GM12878 (cell line): ENCODE results near the gene SEMA6C. TPM values are rescaled to one million over a fixed set of nuclear protein-coding genes. Genes with fewer than 3 reads are reported as not detected.

Experiments
- E4F1 ChIP-seq: fragments of 450-650 bp; IDR thresholded peaks from 2 replicates; pipeline ENCODE4 v1.6.1; 2018; ENCODE audit warnings: borderline replicate concordance, mild to moderate bottlenecking; ENCODE audit not compliant: partially characterized antibody
- HSF1 ChIP-seq: fragments of 150-350 bp; IDR thresholded peaks from 2 replicates; pipeline ENCODE4 v1.6.1; 2014; ENCODE audit warnings: mild to moderate bottlenecking, low read depth, low read length
- NKRF ChIP-seq: fragments of 450-650 bp; conservative IDR thresholded peaks from 2 replicates; pipeline ENCODE4 v1.6.1; 2017; ENCODE audit warnings: mild to moderate bottlenecking, moderate library complexity
- PBX3 ChIP-seq: IDR thresholded peaks from 2 replicates; pipeline ENCODE4 v1.6.1; 2011; ENCODE audit warnings: mild to moderate bottlenecking, low read depth, low read length, moderate library complexity; ENCODE audit not compliant: insufficient replicate concordance
- TARDBP ChIP-seq: IDR thresholded peaks from 2 replicates; pipeline ENCODE4 v1.6.1; 2016; ENCODE audit warnings: borderline replicate concordance
- USF2 ChIP-seq: IDR thresholded peaks from 2 replicates; pipeline ENCODE4 v1.6.1; 2011; ENCODE audit warnings: low read depth, low read length, improper control_type of control experiment, borderline replicate concordance
- ZBTB40 ChIP-seq: fragments of 450-650 bp; IDR thresholded peaks from 2 replicates; pipeline ENCODE4 v1.6.1; 2016; ENCODE audit warnings: mild to moderate bottlenecking, moderate library complexity, borderline replicate concordance
- ZNF24 ChIP-seq: fragments of 450-650 bp; IDR thresholded peaks from 2 replicates; pipeline ENCODE4 v1.6.1; 2017; ENCODE audit warnings: antibody characterized with exemption, mild to moderate bottlenecking
- ZNF687 ChIP-seq: fragments of 450-650 bp; IDR thresholded peaks from 2 replicates; pipeline ENCODE4 v1.6.1; 2017; ENCODE audit warnings: mild to moderate bottlenecking, moderate library complexity
- polyA plus RNA-seq, 11 experiments: library from polyadenylated mRNA; depleted of rRNA in 4 of 11; unstranded in 6 of 11; stranded (reverse) in 5 of 11; fragments of >200 nt; fragmentation: Nextera tagmentation in 4 of 11; fragmentation: Illumina TruSeq in 1 of 11; extraction: Ambion mirVana in 4 of 11; extraction: Trizol in 1 of 11; gene quantifications; 1 replicate in 1 of 11; 2 replicates in 10 of 11; pipeline versions ENCODE4 v1.2.1 to v1.2.3, GENCODE V29; 2011 to 2016; ENCODE audit warnings: inconsistent platforms in 2 of 11, missing spikeins in 2 of 11, low read depth in 1 of 11
- total RNA-seq, 4 experiments: library from RNA; depleted of rRNA in 3 of 4; stranded (reverse); fragments of >200 nt in 3 of 4; fragmentation: Illumina TruSeq in 1 of 4; extraction: Trizol in 1 of 4; gene quantifications; 2 replicates each; pipeline versions ENCODE4 v1.2.1 to v1.2.3, GENCODE V29; 2013 to 2021

Gene SEMA6C
- total and polyA plus RNA-seq, 10 of the 15 experiments (the other 5 are each of a cell fraction or from before 2014, with no cell fraction given): 0.13 to 2.2 (median 0.29) TPM; not detected in 1

GRCh38 chr1:151187205-151187604, 40.8 kb upstream of the SEMA6C start (continued):
- no peak for TF ChIP-seq PBX3
- no peak for TF ChIP-seq ZNF687
- TF ChIP-seq USF2: no peak
- no peak for TF ChIP-seq HSF1
- TF ChIP-seq TARDBP: no peak
- TF ChIP-seq ZBTB40: no peak
- no peak for TF ChIP-seq E4F1
- no peak for TF ChIP-seq ZNF24
- no peak for TF ChIP-seq NKRF
